Measurements from ENCODE around the gene CC2D2B.
"Not testable (repeated sequence)": the region's sequence is repeated elsewhere in the genome, so short reads cannot be mapped to it uniquely, and the experiment has no call there.

The CC2D2B gene

GRCh38 chr10:95909561-95909960 is 1.8 kb downstream of the CC2D2B start:
- DNase-seq (ENCODE audit: low read depth) = no peak
- no peak overlapping the region for H3K4me3 ChIP-seq (ENCODE audit: low read depth, low read length)
- no peak for TF ChIP-seq CTCF (conservative IDR thresholded peaks at IDR 0.05; ENCODE audit: low read depth, low read length)

GRCh38 chr10:95916039-95916438 is 8.3 kb downstream of the CC2D2B start:
- not testable (repeated sequence) for DNase-seq (ENCODE audit: low read depth); H3K4me3 ChIP-seq (ENCODE audit: low read depth, low read length)

- DNase-seq (ENCODE audit: low read depth) = no peak
- TF ChIP-seq CTCF (conservative IDR thresholded peaks at IDR 0.05; ENCODE audit: low read depth, low read length) = no peak
- no peak overlapping the region for H3K4me3 ChIP-seq (ENCODE audit: low read depth, low read length)
Measured at GRCh38 chr10:95920798-95921426, 13.1 kb downstream of the CC2D2B start.

- TF ChIP-seq CTCF (conservative IDR thresholded peaks at IDR 0.05; ENCODE audit: low read depth, low read length) = no peak
- DNase-seq (ENCODE audit: low read depth) = no peak
- H3K4me3 ChIP-seq (ENCODE audit: low read depth, low read length) = no peak overlapping the region
Measured at GRCh38 chr10:95925033-95925432, 17.3 kb downstream of the CC2D2B start.

- no peak for TF ChIP-seq CTCF (conservative IDR thresholded peaks at IDR 0.05; ENCODE audit: low read depth, low read length)
- no peak overlapping the region for H3K4me3 ChIP-seq (ENCODE audit: low read depth, low read length)
- no peak for DNase-seq (ENCODE audit: low read depth)
Measured at GRCh38 chr10:95935429-95935828, 27.7 kb downstream of the CC2D2B start.

GRCh38 chr10:95941115-95941514 is 33.3 kb downstream of the CC2D2B start:
- DNase-seq (ENCODE audit: low read depth) = no peak
- H3K4me3 ChIP-seq (ENCODE audit: low read depth, low read length) = no peak overlapping the region
- no peak for TF ChIP-seq CTCF (conservative IDR thresholded peaks at IDR 0.05; ENCODE audit: low read depth, low read length)

- no peak for TF ChIP-seq CTCF (conservative IDR thresholded peaks at IDR 0.05; ENCODE audit: low read depth, low read length)
- H3K4me3 ChIP-seq (ENCODE audit: low read depth, low read length) = no peak overlapping the region
- no peak for DNase-seq (ENCODE audit: low read depth)
Measured at GRCh38 chr10:95963202-95963990, 55.6 kb downstream of the CC2D2B start.
